ES-I3 (cell line): ENCODE measurements around the gene CNGA1.
"Not testable (repeated sequence)": the region's sequence is repeated elsewhere in the genome, so short reads cannot be mapped to it uniquely, and the experiment has no call there.

Experiments
- H3K36me3 ChIP-seq: 2 replicates; pipeline ENCODE4 v1.6.1; 2013; ENCODE audit warnings: mild to moderate bottlenecking, low read length, control low read depth, moderate library complexity; ENCODE audit not compliant: insufficient read depth
- H3K4me1 ChIP-seq: 2 replicates; pipeline ENCODE4 v1.6.1; 2013; ENCODE audit warnings: mild to moderate bottlenecking, control low read depth, low read length; ENCODE audit not compliant: insufficient read depth
- H3K9ac ChIP-seq: 2 replicates; pipeline ENCODE4 v1.6.1; 2013; ENCODE audit warnings: low read depth, mild to moderate bottlenecking, low read length, moderate library complexity
- H3K9me3 ChIP-seq: 2 replicates; pipeline ENCODE4 v1.6.1; 2013; ENCODE audit warnings: mild to moderate bottlenecking, low read length, moderate library complexity; ENCODE audit not compliant: control insufficient read depth, insufficient read depth

Gene CNGA1

DNA sequence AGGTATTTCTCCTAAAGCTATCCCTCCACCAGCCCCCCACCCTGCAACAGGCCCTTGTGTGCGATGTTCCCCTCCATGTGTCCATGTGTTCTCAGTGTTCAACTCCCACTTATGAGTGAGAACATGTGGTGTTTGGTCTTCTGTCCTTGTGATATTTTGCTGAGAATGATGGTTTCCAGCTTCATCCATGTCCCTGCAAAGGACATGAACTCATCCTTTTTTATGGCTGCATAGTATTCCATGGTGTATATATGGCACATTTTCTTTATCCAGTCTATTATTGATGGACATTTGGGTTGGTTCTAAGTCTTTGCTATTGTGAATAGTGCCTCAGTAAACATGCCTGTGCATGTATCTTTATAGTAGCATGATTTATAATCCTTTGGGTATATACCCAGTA, 99.3 kb downstream of the CNGA1 start:
- H3K4me1 ChIP-seq, H3K36me3 ChIP-seq, H3K9me3 ChIP-seq, H3K9ac ChIP-seq: not testable (repeated sequence)

DNA sequence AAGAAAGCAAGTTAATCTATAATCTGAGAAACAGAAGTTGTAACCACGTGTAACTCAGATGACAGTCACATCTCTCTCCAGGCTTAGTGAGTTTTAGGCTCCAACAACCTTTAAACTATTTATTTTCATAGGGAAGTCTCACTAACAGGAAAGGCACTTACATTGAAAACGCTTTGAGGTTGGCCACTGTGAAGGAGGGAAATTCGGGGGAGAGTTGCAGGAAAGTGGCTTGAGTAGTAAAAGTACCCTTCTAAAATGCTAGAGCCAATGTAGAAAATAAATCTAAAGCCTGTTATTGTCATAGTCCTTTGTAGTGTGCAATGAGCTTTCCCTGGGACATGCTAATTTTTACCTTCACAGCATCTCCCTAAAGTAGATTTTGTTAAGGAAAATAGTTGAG, 101.1 kb downstream of the CNGA1 start:
- Histone ChIP-seq H3K36me3 (no peaks in the 10 kb centered on the region), H3K9ac (peak overlapping the region; percentile 99; the same call in 1 of the 2 replicates), H3K9me3 (no peaks in the 10 kb centered on the region), H3K4me1 (no peaks in the 10 kb centered on the region; the same call in 1 of the 2 replicates)

DNA sequence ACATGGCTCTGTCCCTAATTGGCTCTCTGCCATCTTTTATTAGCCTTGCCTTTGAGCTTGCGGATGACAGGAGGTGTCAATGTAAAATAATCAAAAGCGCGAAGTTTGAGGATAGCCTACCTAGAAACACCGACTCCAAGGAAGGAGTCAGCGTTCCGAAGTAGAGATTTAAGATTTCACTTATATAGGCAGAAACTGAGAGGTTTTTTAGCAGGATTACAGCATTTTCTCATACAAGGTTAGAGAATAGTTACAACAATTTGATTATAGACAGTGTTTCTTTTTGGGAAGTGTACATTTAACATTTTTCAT, 101.6 kb downstream of the CNGA1 start:
- peak overlapping the region; percentile 99 for H3K9ac ChIP-seq
- H3K9me3 ChIP-seq, result no peaks in the 10 kb centered on the region
- H3K4me1 ChIP-seq, result no peaks in the 10 kb centered on the region; the same call in 1 of the 2 replicates
- H3K36me3 ChIP-seq, result no peaks in the 10 kb centered on the region

DNA sequence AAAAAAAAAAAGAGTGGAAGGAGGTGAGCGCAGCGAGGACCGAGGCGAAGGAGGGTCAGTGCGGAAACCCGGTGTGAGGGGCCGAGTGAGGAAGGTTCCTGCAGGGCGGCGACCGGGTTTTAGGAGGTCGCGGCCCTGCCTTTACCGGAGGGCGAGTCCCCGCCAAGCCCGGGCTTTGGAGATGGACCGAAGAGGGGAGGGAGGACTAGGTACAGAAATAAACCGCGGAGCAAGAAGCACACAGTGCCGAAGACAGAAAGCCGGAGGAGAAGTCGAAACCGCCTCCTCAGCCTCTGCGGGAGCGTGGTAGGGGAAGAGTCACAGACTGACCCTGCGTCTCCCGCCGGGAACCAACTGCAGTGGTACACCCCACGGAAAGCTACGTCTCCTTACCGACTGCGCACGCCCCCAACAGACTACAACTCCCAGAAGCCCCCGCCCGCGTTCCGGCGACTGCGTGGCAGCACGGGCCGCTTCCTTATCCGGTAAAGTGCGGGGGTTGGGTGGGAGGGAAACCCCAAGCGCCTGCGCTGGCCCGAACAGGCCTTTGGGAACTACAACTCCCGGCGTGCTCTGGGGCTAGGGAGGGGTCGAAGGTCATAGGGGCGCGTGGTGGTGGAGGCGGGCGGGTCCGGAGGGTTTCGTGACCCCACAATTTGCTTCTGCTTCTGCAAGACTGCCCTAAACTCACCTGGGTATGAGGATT, 102.1 kb downstream of the CNGA1 start, which contains the start of gene NFXL1:
TSS of gene NFXL1 (minus strand) at position 364 of the 706 bp plus-strand sequence. CDS start 380 bp downstream, outside the sequence.
- no peaks in the 10 kb centered on the region for H3K9me3 ChIP-seq
- H3K4me1 ChIP-seq, result no peaks in the 10 kb centered on the region; the same call in 1 of the 2 replicates
- H3K9ac ChIP-seq, result peak within 1 kb of the TSS; percentile 99
- H3K36me3 ChIP-seq, result no peaks in the 10 kb centered on the region

DNA sequence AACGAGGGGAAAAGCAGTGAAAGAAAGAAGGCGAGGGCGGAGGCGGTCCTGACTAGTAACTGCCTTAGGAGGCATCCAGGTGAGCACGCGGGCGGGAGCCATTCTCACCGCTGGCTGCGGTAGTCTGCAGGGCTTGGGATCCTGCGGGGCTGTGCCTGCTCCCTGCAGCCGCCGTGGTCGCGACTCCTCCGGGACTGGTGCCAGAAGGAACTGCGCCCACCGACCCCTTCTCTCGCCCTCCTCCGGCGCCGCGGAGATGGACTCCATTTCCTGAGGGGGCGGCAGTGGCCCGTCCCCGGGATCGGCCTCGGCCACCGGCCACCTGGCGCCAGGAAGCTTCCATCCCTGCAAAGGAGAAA, 102.6 kb downstream of the CNGA1 start:
- peak overlapping the region; percentile 99 for H3K9ac ChIP-seq
- no peaks in the 10 kb centered on the region for H3K9me3 ChIP-seq
- 0 out of 2 replicates have a peak, but pooled peaks cover 4% of the 10 kb centered on the region for H3K36me3 ChIP-seq
- H3K4me1 ChIP-seq, result no peaks in the 10 kb centered on the region; the same call in 1 of the 2 replicates

DNA sequence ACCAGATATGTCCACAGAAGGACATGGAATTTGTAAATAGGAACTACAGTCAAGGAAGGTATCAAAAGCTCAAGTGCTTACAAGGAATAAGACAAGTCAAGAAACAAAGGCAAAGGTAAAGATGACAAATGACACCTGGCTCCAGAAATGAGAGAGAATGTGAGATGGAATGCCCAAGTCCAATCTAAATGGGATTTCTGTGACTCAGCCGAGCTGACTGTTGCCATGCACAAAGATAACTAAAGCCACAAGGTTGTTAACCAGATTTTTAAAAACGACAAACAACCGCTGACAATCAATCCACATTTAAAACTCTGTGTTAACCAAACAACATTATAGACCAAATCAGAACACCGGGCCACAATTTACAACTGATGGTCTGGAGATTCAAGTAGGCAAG, 103.2 kb downstream of the CNGA1 start:
- Histone ChIP-seq H3K4me1 (no peaks in the 10 kb centered on the region; the same call in 1 of the 2 replicates), H3K9me3 (no peaks in the 10 kb centered on the region), H3K36me3 (0 out of 2 replicates have a peak, but pooled peaks cover 4% of the 10 kb centered on the region), H3K9ac (peak overlapping the region; percentile 99)

DNA sequence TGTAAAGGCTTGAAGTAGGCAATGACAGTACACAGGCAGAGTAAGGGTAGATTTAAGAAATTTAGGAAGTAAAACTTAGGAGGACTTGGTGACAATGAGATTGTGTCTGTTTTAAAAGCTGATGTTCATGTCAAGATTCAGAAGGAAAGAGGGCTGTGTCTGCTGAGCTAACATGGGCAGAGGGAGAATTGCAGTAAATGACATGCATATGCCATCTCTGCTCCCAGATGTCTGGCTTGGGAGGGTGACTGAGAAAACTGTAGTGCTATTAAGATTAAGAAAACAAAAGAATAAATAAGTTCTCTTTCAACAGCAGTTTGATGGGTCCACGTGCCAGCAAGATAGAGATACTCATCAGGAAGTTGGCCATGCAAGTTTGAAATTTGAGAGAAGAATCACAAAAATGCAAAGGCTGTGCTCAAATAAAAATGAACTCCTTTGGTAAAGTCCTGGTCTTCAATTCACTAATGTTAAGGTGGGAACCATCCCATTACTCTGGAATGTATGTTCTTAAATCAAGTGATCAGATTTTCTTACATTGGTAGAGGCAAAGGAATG, 109.3 kb downstream of the CNGA1 start:
- H3K4me1 ChIP-seq, result no peaks in the 10 kb centered on the region
- no peaks in the 10 kb centered on the region for H3K9me3 ChIP-seq
- H3K36me3 ChIP-seq, result peaks cover 4% of the 10 kb centered on the region; the same call in 1 of the 2 replicates
- H3K9ac ChIP-seq, result no peak overlapping the region

DNA sequence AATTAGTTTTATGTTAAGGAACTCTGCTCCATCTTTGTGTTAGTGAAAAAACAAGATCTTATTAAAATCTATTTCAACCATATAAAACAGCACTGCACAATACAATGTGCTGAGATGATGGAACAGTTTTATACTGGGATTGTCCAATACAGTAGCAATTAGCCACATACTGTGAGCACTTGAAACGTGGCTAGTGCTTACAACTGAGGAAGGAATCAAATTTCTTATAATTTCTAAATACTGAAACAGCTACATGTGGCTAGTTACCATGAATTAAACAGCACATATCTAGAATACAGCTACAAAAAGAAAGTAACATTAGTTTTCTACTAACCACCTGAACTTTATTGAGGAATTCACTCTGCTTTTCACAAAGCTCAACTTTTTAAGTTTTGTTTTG, 116.8 kb downstream of the CNGA1 start:
- Histone ChIP-seq H3K9ac (no peak overlapping the region), H3K36me3 (peaks cover 15% of the 10 kb centered on the region; the same call in 1 of the 2 replicates)

DNA sequence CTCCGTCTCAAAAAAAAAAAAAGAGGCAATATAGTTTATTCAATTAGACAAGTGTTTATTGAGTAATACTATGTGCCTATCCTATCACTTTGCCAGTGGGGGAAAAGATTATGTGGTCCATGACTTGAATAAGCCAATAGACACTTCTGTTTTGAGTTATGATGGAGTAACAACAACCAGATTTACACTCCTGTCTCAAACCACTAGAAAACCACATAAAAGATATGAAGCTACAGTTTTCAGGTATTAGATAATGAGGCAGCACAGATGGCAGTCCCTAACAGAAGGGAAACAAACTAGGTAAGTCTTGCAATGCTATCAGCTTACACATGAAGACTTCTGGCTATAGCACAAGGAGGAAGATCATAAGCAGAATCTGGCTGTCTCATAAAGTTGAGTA, 124.6 kb downstream of the CNGA1 start:
- peaks cover 17% of the 10 kb centered on the region for H3K36me3 ChIP-seq

More for the DNA sequence above, 116.8 kb downstream of the CNGA1 start:
- H3K4me1 ChIP-seq, result no peaks in the 10 kb centered on the region
- H3K9me3 ChIP-seq, result no peaks in the 10 kb centered on the region

More for the DNA sequence above, 124.6 kb downstream of the CNGA1 start:
- Histone ChIP-seq H3K9me3 (no peaks in the 10 kb centered on the region), H3K9ac (no peak overlapping the region), H3K4me1 (no peaks in the 10 kb centered on the region)
